PFSK-1 (cell line): Measurements from ENCODE around the gene ADCY2.

ENCODE experiments used
- FOXP2 ChIP-seq: optimal IDR thresholded peaks from 2 replicates; pipeline ENCODE3; 2011; ENCODE audit warnings: borderline replicate concordance, control low read depth, inconsistent platforms; ENCODE audit not compliant: insufficient read depth; ENCODE audit errors: extremely low read length, extremely low read depth
- POLR2AphosphoS5 ChIP-seq: IDR thresholded peaks from 2 replicates; pipeline ENCODE4 v1.6.1; 2012; ENCODE audit warnings: low read depth, mild to moderate bottlenecking, control low read depth, low read length, moderate library complexity
- SIN3A ChIP-seq: IDR thresholded peaks from 2 replicates; pipeline ENCODE4 v1.6.1; 2012; ENCODE audit warnings: mild to moderate bottlenecking, low read length, moderate library complexity, borderline replicate concordance; ENCODE audit not compliant: insufficient read depth
- TAF1 ChIP-seq: IDR thresholded peaks from 2 replicates; pipeline ENCODE4 v1.6.1; 2012; ENCODE audit warnings: low read length, control low read depth, borderline replicate concordance; ENCODE audit not compliant: insufficient read depth
- TF ChIP-seq, protein P1 (sequence below), 2 experiments: IDR thresholded peaks; 2 replicates each; pipeline versions ENCODE4 v1.6.1 to v1.8.0; 2011 to 2012; ENCODE audit warnings: low read depth in 2 of 2, low read length in 2 of 2, control low read depth in 1 of 2, inconsistent platforms in 1 of 2, mild to moderate bottlenecking in 1 of 2, moderate library complexity in 1 of 2; ENCODE audit not compliant: insufficient read depth in 1 of 2

DNA sequence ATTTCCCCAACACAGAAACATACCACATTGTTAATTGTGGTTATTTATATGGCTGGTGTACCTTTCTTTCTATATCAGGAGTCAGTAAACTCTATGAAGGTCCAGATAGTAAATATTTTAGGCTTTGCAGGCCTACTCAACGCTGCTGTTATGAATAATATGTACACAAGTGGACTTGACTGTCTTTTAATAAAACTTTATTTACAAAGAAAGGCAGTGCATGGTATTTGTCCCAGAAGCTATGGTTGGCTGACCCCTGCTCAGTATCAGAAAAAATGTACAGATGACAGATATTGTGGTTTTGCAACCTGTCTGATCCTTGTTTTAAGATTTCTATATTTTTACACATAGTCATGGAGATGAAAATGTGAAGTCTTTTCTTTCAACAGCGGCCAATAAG, 478.7 kb downstream of the ADCY2 start:
- no peak for TF ChIP-seq POLR2AphosphoS5
- no peak for TF ChIP-seq TAF1
- TF ChIP-seq, protein P1, sequence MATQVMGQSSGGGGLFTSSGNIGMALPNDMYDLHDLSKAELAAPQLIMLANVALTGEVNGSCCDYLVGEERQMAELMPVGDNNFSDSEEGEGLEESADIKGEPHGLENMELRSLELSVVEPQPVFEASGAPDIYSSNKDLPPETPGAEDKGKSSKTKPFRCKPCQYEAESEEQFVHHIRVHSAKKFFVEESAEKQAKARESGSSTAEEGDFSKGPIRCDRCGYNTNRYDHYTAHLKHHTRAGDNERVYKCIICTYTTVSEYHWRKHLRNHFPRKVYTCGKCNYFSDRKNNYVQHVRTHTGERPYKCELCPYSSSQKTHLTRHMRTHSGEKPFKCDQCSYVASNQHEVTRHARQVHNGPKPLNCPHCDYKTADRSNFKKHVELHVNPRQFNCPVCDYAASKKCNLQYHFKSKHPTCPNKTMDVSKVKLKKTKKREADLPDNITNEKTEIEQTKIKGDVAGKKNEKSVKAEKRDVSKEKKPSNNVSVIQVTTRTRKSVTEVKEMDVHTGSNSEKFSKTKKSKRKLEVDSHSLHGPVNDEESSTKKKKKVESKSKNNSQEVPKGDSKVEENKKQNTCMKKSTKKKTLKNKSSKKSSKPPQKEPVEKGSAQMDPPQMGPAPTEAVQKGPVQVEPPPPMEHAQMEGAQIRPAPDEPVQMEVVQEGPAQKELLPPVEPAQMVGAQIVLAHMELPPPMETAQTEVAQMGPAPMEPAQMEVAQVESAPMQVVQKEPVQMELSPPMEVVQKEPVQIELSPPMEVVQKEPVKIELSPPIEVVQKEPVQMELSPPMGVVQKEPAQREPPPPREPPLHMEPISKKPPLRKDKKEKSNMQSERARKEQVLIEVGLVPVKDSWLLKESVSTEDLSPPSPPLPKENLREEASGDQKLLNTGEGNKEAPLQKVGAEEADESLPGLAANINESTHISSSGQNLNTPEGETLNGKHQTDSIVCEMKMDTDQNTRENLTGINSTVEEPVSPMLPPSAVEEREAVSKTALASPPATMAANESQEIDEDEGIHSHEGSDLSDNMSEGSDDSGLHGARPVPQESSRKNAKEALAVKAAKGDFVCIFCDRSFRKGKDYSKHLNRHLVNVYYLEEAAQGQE (IDR thresholded peaks at IDR 0.05; ENCODE audit: insufficient read depth in 1 of 2, low read depth in 2 of 2, low read length in 2 of 2), result no peak
- TF ChIP-seq SIN3A, result no peak
- no peak for TF ChIP-seq FOXP2
